Measurements from ENCODE around the gene DENND11. TPM values are rescaled to one million over a fixed set of nuclear protein-coding genes. Genes with fewer than 3 reads are reported as not detected.

The DENND11 gene
- total RNA-seq, 2 donors from 2014 or later = 32.3 to 38.1 TPM

- no peak for DNase-seq
- no peaks in the 10 kb centered on the region for H3K9me3 ChIP-seq
- TF ChIP-seq, protein P1, sequence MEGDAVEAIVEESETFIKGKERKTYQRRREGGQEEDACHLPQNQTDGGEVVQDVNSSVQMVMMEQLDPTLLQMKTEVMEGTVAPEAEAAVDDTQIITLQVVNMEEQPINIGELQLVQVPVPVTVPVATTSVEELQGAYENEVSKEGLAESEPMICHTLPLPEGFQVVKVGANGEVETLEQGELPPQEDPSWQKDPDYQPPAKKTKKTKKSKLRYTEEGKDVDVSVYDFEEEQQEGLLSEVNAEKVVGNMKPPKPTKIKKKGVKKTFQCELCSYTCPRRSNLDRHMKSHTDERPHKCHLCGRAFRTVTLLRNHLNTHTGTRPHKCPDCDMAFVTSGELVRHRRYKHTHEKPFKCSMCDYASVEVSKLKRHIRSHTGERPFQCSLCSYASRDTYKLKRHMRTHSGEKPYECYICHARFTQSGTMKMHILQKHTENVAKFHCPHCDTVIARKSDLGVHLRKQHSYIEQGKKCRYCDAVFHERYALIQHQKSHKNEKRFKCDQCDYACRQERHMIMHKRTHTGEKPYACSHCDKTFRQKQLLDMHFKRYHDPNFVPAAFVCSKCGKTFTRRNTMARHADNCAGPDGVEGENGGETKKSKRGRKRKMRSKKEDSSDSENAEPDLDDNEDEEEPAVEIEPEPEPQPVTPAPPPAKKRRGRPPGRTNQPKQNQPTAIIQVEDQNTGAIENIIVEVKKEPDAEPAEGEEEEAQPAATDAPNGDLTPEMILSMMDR (IDR thresholded peaks at IDR 0.05) = no peak
- H3K9ac ChIP-seq (ENCODE audit: low read depth in 2 of 2, low read length in 2 of 2) = no peak overlapping the region
- H3K4me1 ChIP-seq = no peaks in the 10 kb centered on the region
- H3K36me3 ChIP-seq = no peaks in the 10 kb centered on the region
- H3K4me3 ChIP-seq = no peak overlapping the region
- no peaks in the 10 kb centered on the region for H3K27me3 ChIP-seq
- H3K27ac ChIP-seq = no peak overlapping the region
- intact Hi-C loops (cut with DNase I) = no loop called here
Measured at GRCh38 chr7:141722529-141722928, 20.6 kb upstream of the DENND11 start.

GRCh38 chr7:141717450-141717849 is 15.5 kb upstream of the DENND11 start:
- Histone ChIP-seq H3K27me3 (no peaks in the 10 kb centered on the region), H3K4me3 (no peak overlapping the region), H3K9me3 (no peaks in the 10 kb centered on the region), H3K36me3 (no peaks in the 10 kb centered on the region), H3K27ac (no peak overlapping the region), H3K9ac (ENCODE audit: low read depth in 2 of 2, low read length in 2 of 2) (no peak overlapping the region), H3K4me1 (no peaks in the 10 kb centered on the region)
- intact Hi-C loops (cut with DNase I) = no loop called here
- TF ChIP-seq, protein P1 (IDR thresholded peaks at IDR 0.05) = no peak
- no peak for DNase-seq

DNA sequence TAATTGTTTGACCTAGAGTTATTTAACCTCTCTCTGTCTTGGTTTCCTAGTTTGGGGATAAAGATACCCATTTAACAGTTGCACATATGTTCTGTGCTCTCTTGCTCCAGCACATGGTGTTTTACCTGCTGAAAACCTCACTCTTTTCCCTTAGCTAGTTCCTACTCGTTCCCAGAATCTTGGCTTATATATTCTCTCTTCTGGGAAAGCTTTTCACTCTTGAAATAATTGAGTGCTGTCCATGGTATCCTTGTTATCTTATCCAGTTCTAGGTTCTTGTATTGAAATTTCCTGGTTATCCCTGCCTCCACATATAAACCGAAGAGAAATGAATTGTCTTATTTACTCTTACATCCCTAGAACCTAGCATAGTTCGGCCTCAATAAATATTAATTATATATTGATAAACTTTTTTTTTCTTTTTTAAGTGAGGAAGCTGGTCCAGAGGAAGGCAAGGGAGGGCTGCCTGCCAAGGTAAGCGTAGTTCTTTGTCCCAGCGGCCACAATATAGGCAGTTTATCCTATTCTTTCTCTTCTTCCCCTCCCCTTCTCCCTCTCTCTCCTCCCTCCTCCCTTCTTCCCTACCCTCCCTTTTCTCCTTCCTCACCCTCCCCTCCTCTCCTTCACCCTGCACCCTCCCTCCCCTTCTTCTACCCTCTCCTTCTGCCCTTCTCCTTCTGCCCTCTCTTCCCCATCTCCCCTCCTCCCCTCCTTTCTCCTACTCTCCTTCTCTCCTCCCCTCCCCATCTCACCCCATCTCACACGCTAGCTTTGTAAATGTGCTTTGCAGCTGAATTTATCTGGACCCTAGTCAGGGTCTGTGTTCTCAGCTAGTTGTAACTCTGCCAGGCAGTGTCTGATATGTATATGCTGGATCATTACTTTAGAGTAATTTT is 14.1 kb upstream of the DENND11 start:
- no peak overlapping the region for H3K9ac ChIP-seq (ENCODE audit: low read depth in 2 of 2, low read length in 2 of 2)
- TF ChIP-seq, protein P1 (IDR thresholded peaks at IDR 0.05) = no peak
- H3K9me3 ChIP-seq = no peaks in the 10 kb centered on the region
- no peak for DNase-seq
- no peak overlapping the region for H3K4me3 ChIP-seq
- H3K4me1 ChIP-seq = no peaks in the 10 kb centered on the region
- H3K27me3 ChIP-seq = no peaks in the 10 kb centered on the region
- intact Hi-C loops (cut with DNase I) = no loop called here
- no peaks in the 10 kb centered on the region for H3K36me3 ChIP-seq
- H3K27ac ChIP-seq = no peak overlapping the region

- H3K9ac ChIP-seq (ENCODE audit: low read depth in 2 of 2, low read length in 2 of 2) = no peak overlapping the region
- no peaks in the 10 kb centered on the region for H3K4me1 ChIP-seq
- H3K27me3 ChIP-seq = no peaks in the 10 kb centered on the region
- no peaks in the 10 kb centered on the region for H3K9me3 ChIP-seq
- intact Hi-C loops (cut with DNase I) = no loop called here
- TF ChIP-seq, protein P1 (IDR thresholded peaks at IDR 0.05) = no peak
- no peaks in the 10 kb centered on the region for H3K36me3 ChIP-seq
- DNase-seq = no peak
- H3K4me3 ChIP-seq = no peak overlapping the region
- no peak overlapping the region for H3K27ac ChIP-seq
Measured at GRCh38 chr7:141715018-141715417, 13.1 kb upstream of the DENND11 start.

DNA sequence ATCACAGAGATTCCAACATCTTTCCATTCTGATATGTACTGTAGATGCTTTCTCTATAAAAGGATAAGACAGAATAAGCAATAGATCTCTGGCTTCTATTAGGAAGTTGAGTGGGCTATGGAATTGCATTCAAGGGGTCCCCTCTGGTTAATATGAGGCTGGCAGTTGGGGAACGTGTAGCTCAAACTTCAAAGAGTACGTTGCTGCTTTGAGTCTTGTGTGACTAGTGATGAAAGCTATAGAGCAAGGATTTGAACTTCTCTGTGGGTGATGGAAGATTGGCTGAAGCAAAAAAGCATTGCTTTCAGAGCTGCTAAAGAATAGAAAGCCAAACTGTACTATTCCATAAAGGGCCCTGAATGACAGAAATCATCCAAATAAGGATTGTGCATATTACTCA is 12.6 kb upstream of the DENND11 start:
- TF ChIP-seq, protein P1 (IDR thresholded peaks at IDR 0.05) = no peak
- Histone ChIP-seq H3K9ac (ENCODE audit: low read depth in 2 of 2, low read length in 2 of 2) (no peak overlapping the region), H3K9me3 (no peaks in the 10 kb centered on the region), H3K27me3 (no peaks in the 10 kb centered on the region), H3K4me3 (no peak overlapping the region), H3K36me3 (no peaks in the 10 kb centered on the region), H3K4me1 (no peaks in the 10 kb centered on the region), H3K27ac (no peak overlapping the region)
- intact Hi-C loops (cut with DNase I) = no loop called here
- DNase-seq = no peak
